GM12878 (cell line): ENCODE data around the gene PHLPP1. TPM values are rescaled to one million over a fixed set of nuclear protein-coding genes. Genes with fewer than 3 reads are reported as not detected.

Experiments used
- ATAC-seq: fragments of 200-7000 bp; cut with Tn5 transposase; 3 replicates; pipeline ENCODE4 v1.9.1; 2020; ENCODE audit warnings: mild to moderate bottlenecking, moderate library complexity
- BruUV-seq: library from RNA; stranded (reverse); fragments of 400-500 nt; replicated peaks from 2 replicates; lab custom pipeline; 2021; lab: Mats Ljungman, UMichigan
- CTCF ChIA-PET: fragments of 300-600 bp; sonication (Branson Sonifier 250); formaldehyde crosslinking; extraction: SDS; loops from one replicate; lab custom pipeline; 2021; ENCODE audit warnings: inconsistent platforms; lab: Yijun Ruan, JAX
- POLR2A ChIA-PET: fragments of 350-600 bp; formaldehyde crosslinking; extraction: SDS; loops from one replicate; lab custom pipeline; 2021; ENCODE audit warnings: inconsistent platforms; lab: Charles Lee
- RAD21 ChIA-PET: fragments of 300-600 bp; sonication (Branson Sonifier 250); formaldehyde crosslinking; loops from one replicate; lab custom pipeline; 2023; ENCODE audit warnings: antibody characterized with exemption; ENCODE audit not compliant: unreplicated experiment; lab: Charles Lee
- SMC1A ChIA-PET: fragments of 300-600 bp; sonication (Branson Sonifier 250); formaldehyde crosslinking; loops from one replicate; lab custom pipeline; 2023; ENCODE audit not compliant: unreplicated experiment, uncharacterized antibody; lab: Charles Lee
- DNase-seq: peaks from one replicate; pipeline ENCODE4 v3.0.0-alpha.2; 2011; ENCODE audit warnings: low read depth, low spot score
- FAIRE-seq: peaks from 3 replicates; lab custom pipeline; 2011; peaks lifted over from hg19 to GRCh38; lab: Jason Lieb, UNC
- H2AFZ ChIP-seq: 2 replicates; pipeline ENCODE4 v1.6.0; 2011; ENCODE audit warnings: low read depth, low read length, control low read depth; ENCODE audit not compliant: control insufficient read depth
- H3K27ac ChIP-seq: 2 replicates; pipeline ENCODE4 v1.5.1; 2011; ENCODE audit warnings: control low read depth; ENCODE audit not compliant: control insufficient read depth, insufficient read depth
- H3K27me3 ChIP-seq, 2 experiments: replicated peaks in 1 of 2; 2 replicates each; pipeline versions ENCODE4 v1.6.0 to v1.6.1; 2011; ENCODE audit warnings: low read length in 1 of 2; ENCODE audit not compliant: control insufficient read depth in 2 of 2, insufficient read depth in 2 of 2
- H3K36me3 ChIP-seq, 2 experiments: 2 replicates each; pipeline ENCODE4 v1.5.1; 2011; ENCODE audit warnings: low read length in 1 of 2; ENCODE audit not compliant: control insufficient read depth in 2 of 2, insufficient read depth in 2 of 2
- H3K4me1 ChIP-seq: 2 replicates; pipeline ENCODE4 v1.6.1; 2011; ENCODE audit warnings: mild to moderate bottlenecking, low read length, moderate library complexity, mixed read lengths; ENCODE audit not compliant: control insufficient read depth, insufficient read depth
- H3K4me2 ChIP-seq: 2 replicates; pipeline ENCODE4 v1.6.0; 2011; ENCODE audit warnings: control low read depth; ENCODE audit not compliant: control insufficient read depth, insufficient read depth
- H3K4me3 ChIP-seq: fragments of 200-600 bp; sonication (generic); 2 replicates; pipeline ENCODE4 v1.5.1; 2016
- H3K79me2 ChIP-seq: 2 replicates; pipeline ENCODE4 v1.6.0; 2011; ENCODE audit warnings: low read length; ENCODE audit not compliant: control insufficient read depth, insufficient read depth
- H3K9ac ChIP-seq: 2 replicates; pipeline ENCODE4 v1.8.0; 2011; ENCODE audit warnings: low read length, control low read depth, mixed read lengths; ENCODE audit not compliant: control insufficient read depth, insufficient read depth
- H3K9me3 ChIP-seq: replicated peaks from 3 replicates; pipeline ENCODE4 v1.5.1; 2011; ENCODE audit warnings: mild to moderate bottlenecking, low read length; ENCODE audit not compliant: control insufficient read depth, insufficient read depth
- H4K20me1 ChIP-seq: 2 replicates; pipeline ENCODE4 v1.6.0; 2011; ENCODE audit not compliant: control insufficient read depth, insufficient read depth
- BMI1 ChIP-seq: fragments of 450-650 bp; IDR thresholded peaks from 2 replicates; pipeline ENCODE4 v1.6.1; 2016; ENCODE audit warnings: mild to moderate bottlenecking, moderate library complexity, borderline replicate concordance
- CREM ChIP-seq: IDR thresholded peaks from 2 replicates; pipeline ENCODE4 v1.6.1; 2014; ENCODE audit warnings: antibody characterized with exemption, low read depth
- IKZF2 ChIP-seq, 2 experiments: fragments of 450-650 bp; IDR thresholded peaks; 2 replicates each; pipeline ENCODE4 v1.6.1; 2017; ENCODE audit warnings: mild to moderate bottlenecking in 2 of 2, moderate library complexity in 2 of 2
- NBN ChIP-seq: fragments of 450-650 bp; IDR thresholded peaks from 2 replicates; pipeline ENCODE4 v1.6.1; 2016
- NR2C1 ChIP-seq: fragments of 450-650 bp; IDR thresholded peaks from 2 replicates; pipeline ENCODE4 v1.6.1; 2017; ENCODE audit warnings: antibody characterized with exemption, mild to moderate bottlenecking, moderate library complexity
- SREBF2 ChIP-seq: IDR thresholded peaks from 2 replicates; pipeline ENCODE4 v1.6.1; 2012; ENCODE audit warnings: mild to moderate bottlenecking, low read length
- TCF3 ChIP-seq: IDR thresholded peaks from 2 replicates; pipeline ENCODE4 v1.6.1; 2012; ENCODE audit warnings: low read depth, mild to moderate bottlenecking, low read length, borderline replicate concordance; ENCODE audit not compliant: insufficient read depth
- ZNF384 ChIP-seq: IDR thresholded peaks from 2 replicates; pipeline ENCODE4 v1.6.1; 2012; ENCODE audit warnings: low read depth, mild to moderate bottlenecking, low read length, improper control_type of control experiment, borderline replicate concordance
- in situ Hi-C: fragments of 300-500 bp; cut with MboI; formaldehyde crosslinking; loops from 9 replicates; pipeline ENCODE4 v1.14.3; 2018; ENCODE audit warnings: mixed read lengths
- intact Hi-C: fragments of 100-400 bp; cut with micrococcal nuclease; formaldehyde crosslinking; loops from one replicate; pipeline ENCODE4 v1.14.2; 2022; ENCODE audit not compliant: unreplicated experiment
- polyA plus RNA-seq, 11 experiments: library from polyadenylated mRNA; depleted of rRNA in 4 of 11; unstranded in 6 of 11; stranded (reverse) in 5 of 11; fragments of >200 nt; fragmentation: Nextera tagmentation in 4 of 11; fragmentation: Illumina TruSeq in 1 of 11; extraction: Ambion mirVana in 4 of 11; extraction: Trizol in 1 of 11; gene quantifications; 1 replicate in 1 of 11; 2 replicates in 10 of 11; pipeline versions ENCODE4 v1.2.1 to v1.2.3, GENCODE V29; 2011 to 2016; ENCODE audit warnings: inconsistent platforms in 2 of 11, missing spikeins in 2 of 11, low read depth in 1 of 11
- total RNA-seq, 4 experiments: library from RNA; depleted of rRNA in 3 of 4; stranded (reverse); fragments of >200 nt in 3 of 4; fragmentation: Illumina TruSeq in 1 of 4; extraction: Trizol in 1 of 4; gene quantifications; 2 replicates each; pipeline versions ENCODE4 v1.2.1 to v1.2.3, GENCODE V29; 2013 to 2021
- TF ChIP-seq, protein P1 (sequence below): fragments of 450-650 bp; IDR thresholded peaks from 2 replicates; pipeline ENCODE4 v1.6.1; 2016; ENCODE audit warnings: mild to moderate bottlenecking, moderate library complexity, borderline replicate concordance
- TF ChIP-seq, protein P2 (sequence below): IDR thresholded peaks from 2 replicates; pipeline ENCODE4 v1.6.1; 2011; ENCODE audit warnings: low read depth, mild to moderate bottlenecking, low read length, moderate library complexity, borderline replicate concordance; ENCODE audit errors: extremely low read depth
- TF ChIP-seq, protein P3 (sequence below): IDR thresholded peaks from 2 replicates; pipeline ENCODE4 v1.6.1; 2012; ENCODE audit warnings: low read depth, low read length, improper control_type of control experiment

Gene PHLPP1
- total and polyA plus RNA-seq, 10 of the 15 experiments (the other 5 are each of a cell fraction or from before 2014, with no cell fraction given) = 0.42 to 7.0 (median 1.9) TPM

DNA sequence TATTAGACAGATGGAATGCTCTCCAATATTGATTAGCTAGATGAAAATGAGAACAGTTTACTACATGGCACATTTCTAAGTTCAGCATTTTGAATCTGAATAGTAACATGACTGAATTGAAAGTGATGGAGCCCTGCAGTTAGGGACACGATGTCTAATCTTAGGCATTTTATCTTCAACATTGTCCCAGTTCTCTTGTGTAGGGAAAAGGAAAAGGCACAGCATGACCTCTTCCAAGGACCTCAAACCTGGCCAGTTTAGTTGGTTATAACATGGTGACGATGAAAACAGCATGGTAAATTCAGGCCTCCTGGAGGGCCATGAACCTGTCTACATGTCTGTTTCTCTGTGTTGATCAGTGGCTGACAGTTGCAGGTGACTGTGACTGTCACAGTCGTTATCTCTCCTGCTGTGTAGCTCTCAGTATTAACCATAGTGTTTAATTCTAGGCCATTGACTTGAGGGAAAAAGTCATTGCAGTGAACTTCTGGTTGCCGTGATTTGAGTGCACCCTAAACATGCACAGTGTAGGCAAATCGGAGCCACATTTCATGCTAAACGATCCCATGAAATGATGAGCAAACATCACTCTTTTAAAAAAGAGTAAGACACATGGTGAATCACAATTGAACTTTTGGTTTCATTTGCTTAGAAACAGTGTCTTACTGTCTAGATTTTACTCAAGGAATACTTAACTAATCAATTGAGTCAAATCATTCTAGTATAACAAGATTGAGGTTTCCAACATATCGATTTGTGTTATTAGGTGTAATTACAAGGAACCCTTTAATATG, 129.7 kb downstream of the PHLPP1 start (continued):
- TF ChIP-seq, protein P1, sequence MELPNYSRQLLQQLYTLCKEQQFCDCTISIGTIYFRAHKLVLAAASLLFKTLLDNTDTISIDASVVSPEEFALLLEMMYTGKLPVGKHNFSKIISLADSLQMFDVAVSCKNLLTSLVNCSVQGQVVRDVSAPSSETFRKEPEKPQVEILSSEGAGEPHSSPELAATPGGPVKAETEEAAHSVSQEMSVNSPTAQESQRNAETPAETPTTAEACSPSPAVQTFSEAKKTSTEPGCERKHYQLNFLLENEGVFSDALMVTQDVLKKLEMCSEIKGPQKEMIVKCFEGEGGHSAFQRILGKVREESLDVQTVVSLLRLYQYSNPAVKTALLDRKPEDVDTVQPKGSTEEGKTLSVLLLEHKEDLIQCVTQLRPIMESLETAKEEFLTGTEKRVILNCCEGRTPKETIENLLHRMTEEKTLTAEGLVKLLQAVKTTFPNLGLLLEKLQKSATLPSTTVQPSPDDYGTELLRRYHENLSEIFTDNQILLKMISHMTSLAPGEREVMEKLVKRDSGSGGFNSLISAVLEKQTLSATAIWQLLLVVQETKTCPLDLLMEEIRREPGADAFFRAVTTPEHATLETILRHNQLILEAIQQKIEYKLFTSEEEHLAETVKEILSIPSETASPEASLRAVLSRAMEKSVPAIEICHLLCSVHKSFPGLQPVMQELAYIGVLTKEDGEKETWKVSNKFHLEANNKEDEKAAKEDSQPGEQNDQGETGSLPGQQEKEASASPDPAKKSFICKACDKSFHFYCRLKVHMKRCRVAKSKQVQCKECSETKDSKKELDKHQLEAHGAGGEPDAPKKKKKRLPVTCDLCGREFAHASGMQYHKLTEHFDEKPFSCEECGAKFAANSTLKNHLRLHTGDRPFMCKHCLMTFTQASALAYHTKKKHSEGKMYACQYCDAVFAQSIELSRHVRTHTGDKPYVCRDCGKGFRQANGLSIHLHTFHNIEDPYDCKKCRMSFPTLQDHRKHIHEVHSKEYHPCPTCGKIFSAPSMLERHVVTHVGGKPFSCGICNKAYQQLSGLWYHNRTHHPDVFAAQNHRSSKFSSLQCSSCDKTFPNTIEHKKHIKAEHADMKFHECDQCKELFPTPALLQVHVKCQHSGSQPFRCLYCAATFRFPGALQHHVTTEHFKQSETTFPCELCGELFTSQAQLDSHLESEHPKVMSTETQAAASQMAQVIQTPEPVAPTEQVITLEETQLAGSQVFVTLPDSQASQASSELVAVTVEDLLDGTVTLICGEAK = no peak
- TF ChIP-seq, protein P2, sequence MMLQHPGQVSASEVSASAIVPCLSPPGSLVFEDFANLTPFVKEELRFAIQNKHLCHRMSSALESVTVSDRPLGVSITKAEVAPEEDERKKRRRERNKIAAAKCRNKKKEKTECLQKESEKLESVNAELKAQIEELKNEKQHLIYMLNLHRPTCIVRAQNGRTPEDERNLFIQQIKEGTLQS = no peak
- TF ChIP-seq SREBF2 (no peak), CREM (0 out of 2 replicates have a peak, but pooled peaks have one; percentile 26)

DNA sequence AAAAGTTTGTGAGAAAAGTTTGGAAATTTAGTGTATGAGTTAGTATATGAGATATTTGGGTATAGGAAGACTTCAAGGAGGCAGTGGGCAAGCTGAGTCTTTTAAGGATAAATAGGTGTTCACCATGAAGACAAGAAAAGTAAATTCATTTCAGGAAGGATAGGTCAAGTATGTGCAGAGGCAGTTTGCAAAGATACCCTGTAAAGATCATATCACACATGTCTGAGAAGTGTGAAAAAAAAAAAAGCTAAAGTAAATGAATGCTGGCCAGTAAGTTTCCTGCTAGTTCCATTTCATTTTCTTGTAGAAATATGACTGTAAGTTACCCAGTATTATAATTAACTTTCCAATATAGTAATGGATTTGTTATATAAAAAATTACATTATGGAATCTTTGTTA, 131.0 kb downstream of the PHLPP1 start:
- in situ Hi-C loops (no loop called here), intact Hi-C loops (no loop called here)
- POLR2A ChIA-PET = interaction anchor here (1.2 kb wide), 1 partner anchor 12 kb away, joined by 4 read pairs; no protein-coding TSS in a partner anchor
- H3K4me2 ChIP-seq = no peak overlapping the region
- SMC1A ChIA-PET = interaction anchor here (0.5 to 1.5 kb wide), 5 partner anchors 14 to 772 kb away, joined by 3 to 4 read pairs (median 3); no protein-coding TSS in a partner anchor
- FAIRE-seq = no peak
- no peak for TF ChIP-seq NR2C1
- TF ChIP-seq, protein P3, sequence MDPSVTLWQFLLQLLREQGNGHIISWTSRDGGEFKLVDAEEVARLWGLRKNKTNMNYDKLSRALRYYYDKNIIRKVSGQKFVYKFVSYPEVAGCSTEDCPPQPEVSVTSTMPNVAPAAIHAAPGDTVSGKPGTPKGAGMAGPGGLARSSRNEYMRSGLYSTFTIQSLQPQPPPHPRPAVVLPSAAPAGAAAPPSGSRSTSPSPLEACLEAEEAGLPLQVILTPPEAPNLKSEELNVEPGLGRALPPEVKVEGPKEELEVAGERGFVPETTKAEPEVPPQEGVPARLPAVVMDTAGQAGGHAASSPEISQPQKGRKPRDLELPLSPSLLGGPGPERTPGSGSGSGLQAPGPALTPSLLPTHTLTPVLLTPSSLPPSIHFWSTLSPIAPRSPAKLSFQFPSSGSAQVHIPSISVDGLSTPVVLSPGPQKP = no peak
- TF ChIP-seq IKZF2 (IDR thresholded peaks at IDR 0.05) = no peak
- no peak for TF ChIP-seq BMI1
- no peak for TF ChIP-seq TCF3
- TF ChIP-seq ZNF384 = peak; percentile 72; the same call in 1 of the 2 replicates
- no peak for TF ChIP-seq NBN
- ATAC-seq = peak; percentile 26
- H3K9ac ChIP-seq = no peak overlapping the region
- H3K36me3 ChIP-seq = no peaks in the 10 kb centered on the region
- RAD21 ChIA-PET = no interaction called here
- H2AFZ ChIP-seq = no peak overlapping the region
- H3K9me3 ChIP-seq = no peaks in the 10 kb centered on the region; the same call in 2 of the 3 replicates
- no TSS peak for BruUV-seq
- peaks cover 12% of the 10 kb centered on the region for H3K4me1 ChIP-seq
- CTCF ChIA-PET = interaction anchor here (0.6 kb wide), 1 partner anchor 31 kb away, joined by 5 read pairs; no protein-coding TSS in a partner anchor
- no peaks in the 10 kb centered on the region for H4K20me1 ChIP-seq
- no peaks in the 10 kb centered on the region for H3K79me2 ChIP-seq
- no peak overlapping the region for H3K27ac ChIP-seq
- no peaks in the 10 kb centered on the region for H3K27me3 ChIP-seq
- no peak for DNase-seq
- H3K4me3 ChIP-seq = no peak overlapping the region
